ENCODE measurements around the gene FBL.
A peak's percentile ranks its signal among the peaks of the same experiment; 100 is the strongest.

The FBL gene

DNA sequence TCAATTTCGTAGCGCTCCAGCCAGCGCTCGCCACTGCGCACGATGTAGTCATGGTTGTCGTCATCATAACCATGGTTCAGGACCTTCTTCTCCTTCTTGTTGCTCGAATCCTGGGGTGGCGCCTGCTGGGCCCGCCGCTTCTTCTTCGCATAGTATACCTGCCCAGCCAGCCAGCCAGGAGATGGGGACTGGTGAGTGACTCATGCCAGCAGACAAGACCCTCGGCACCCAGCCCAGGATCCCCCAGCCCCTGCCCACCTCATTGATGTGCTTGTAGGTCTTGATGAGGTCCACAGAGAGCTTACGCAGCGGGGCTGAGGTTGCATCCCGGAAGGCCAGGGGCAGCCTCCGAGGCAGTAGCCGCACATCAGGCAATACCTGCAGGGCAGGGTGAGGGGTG is 15.8 kb downstream of the FBL start:
- WGBS (ENCODE audit: extremely low coverage, insufficient coverage, insufficient read length) = no CpG with 5 or more reads among the region's 18 CpGs
- no peak overlapping the region for H2AK5ac ChIP-seq (ENCODE audit: low read length)
- H3K4me2 ChIP-seq (ENCODE audit: low read length) = no peak overlapping the region
- no peak overlapping the region for H3K23ac ChIP-seq (ENCODE audit: low read length)
- H3K9ac ChIP-seq (ENCODE audit: low read length) = no peak overlapping the region
- H4K8ac ChIP-seq (ENCODE audit: low read depth, low read length) = no peak overlapping the region
- H3K36me3 ChIP-seq (ENCODE audit: control insufficient read depth in 1 of 2, insufficient read depth in 2 of 2, low read length in 2 of 2) = peaks cover 54 to 63% of the 10 kb centered on the region in 2 experiments
- peaks cover 5% of the 10 kb centered on the region for H3K79me2 ChIP-seq (ENCODE audit: control insufficient read depth, insufficient read depth, low read length, poor library complexity)
- H3K4ac ChIP-seq (ENCODE audit: low read depth, low read length) = no peak overlapping the region
- H3K4me3 ChIP-seq (ENCODE audit: low read depth, low read length) = no peak overlapping the region
- no peak overlapping the region for H2BK5ac ChIP-seq (ENCODE audit: low read depth, low read length, poor library complexity)
- no peaks in the 10 kb centered on the region for H3K27me3 ChIP-seq (ENCODE audit: insufficient read depth, low read length)
- H4K91ac ChIP-seq (ENCODE audit: low read depth, low read length) = no peak overlapping the region
- peaks cover 3% of the 10 kb centered on the region for H3K79me1 ChIP-seq (ENCODE audit: low read length)
- H3K18ac ChIP-seq (ENCODE audit: low read length) = no peak overlapping the region
- H3K4me1 ChIP-seq (ENCODE audit: control insufficient read depth in 1 of 2, insufficient read depth in 2 of 2, low read length in 2 of 2) = peaks cover 5 to 10% of the 10 kb centered on the region in 2 experiments
- H3K9me3 ChIP-seq (ENCODE audit: insufficient read depth, low read depth, low read length) = peaks cover 5% of the 10 kb centered on the region
- no peak overlapping the region for H4K12ac ChIP-seq (ENCODE audit: low read depth, low read length)
- no peak overlapping the region for H2BK120ac ChIP-seq (ENCODE audit: insufficient read depth, low read length, poor library complexity)
- H2AFZ ChIP-seq (ENCODE audit: insufficient read depth, low read length, poor library complexity) = no peak overlapping the region
- DNase-seq = no peak
- no peak overlapping the region for H3K14ac ChIP-seq (ENCODE audit: low read length)
- no peak overlapping the region for H2BK12ac ChIP-seq (ENCODE audit: low read length)
- no peak overlapping the region for H3K27ac ChIP-seq (ENCODE audit: low read depth, low read length)

- peaks cover 4% of the 10 kb centered on the region for H3K79me1 ChIP-seq (ENCODE audit: low read length)
- H3K9ac ChIP-seq (ENCODE audit: low read length) = no peak overlapping the region
- no peak overlapping the region for H4K12ac ChIP-seq (ENCODE audit: low read depth, low read length)
- no peak overlapping the region for H3K4ac ChIP-seq (ENCODE audit: low read depth, low read length)
- H3K79me2 ChIP-seq (ENCODE audit: control insufficient read depth, insufficient read depth, low read length, poor library complexity) = peaks cover 5% of the 10 kb centered on the region
- H2BK12ac ChIP-seq (ENCODE audit: low read length) = no peak overlapping the region
- H2AK5ac ChIP-seq (ENCODE audit: low read length) = no peak overlapping the region
- H3K27ac ChIP-seq (ENCODE audit: low read depth, low read length) = no peak overlapping the region
- H3K4me3 ChIP-seq (ENCODE audit: low read depth, low read length) = no peak overlapping the region
- no peak overlapping the region for H3K23ac ChIP-seq (ENCODE audit: low read length)
- H3K4me2 ChIP-seq (ENCODE audit: low read length) = no peak overlapping the region
- peaks cover 54 to 62% of the 10 kb centered on the region in 2 experiments for H3K36me3 ChIP-seq (ENCODE audit: control insufficient read depth in 1 of 2, insufficient read depth in 2 of 2, low read length in 2 of 2)
- peaks cover 8 to 14% of the 10 kb centered on the region in 2 experiments for H3K4me1 ChIP-seq (ENCODE audit: control insufficient read depth in 1 of 2, insufficient read depth in 2 of 2, low read length in 2 of 2)
- no peak overlapping the region for H3K18ac ChIP-seq (ENCODE audit: low read length)
- no peak overlapping the region for H2BK5ac ChIP-seq (ENCODE audit: low read depth, low read length, poor library complexity)
- no peak for DNase-seq
- H3K27me3 ChIP-seq (ENCODE audit: insufficient read depth, low read length) = no peaks in the 10 kb centered on the region
- H4K8ac ChIP-seq (ENCODE audit: low read depth, low read length) = no peak overlapping the region
- peaks cover 5% of the 10 kb centered on the region for H3K9me3 ChIP-seq (ENCODE audit: insufficient read depth, low read depth, low read length)
- no peak overlapping the region for H2AFZ ChIP-seq (ENCODE audit: insufficient read depth, low read length, poor library complexity)
- H2BK120ac ChIP-seq (ENCODE audit: insufficient read depth, low read length, poor library complexity) = no peak overlapping the region
- H4K91ac ChIP-seq (ENCODE audit: low read depth, low read length) = no peak overlapping the region
- H3K14ac ChIP-seq (ENCODE audit: low read length) = no peak overlapping the region
- no CpG with 5 or more reads among the region's 10 CpGs for WGBS (ENCODE audit: extremely low coverage, insufficient coverage, insufficient read length)
Measured at GRCh38 chr19:39829702-39830275, 16.4 kb downstream of the FBL start.

GRCh38 chr19:39828654-39829032 is 17.5 kb downstream of the FBL start:
- no peaks in the 10 kb centered on the region for H3K27me3 ChIP-seq (ENCODE audit: insufficient read depth, low read length)
- H3K79me1 ChIP-seq (ENCODE audit: low read length) = peaks cover 3% of the 10 kb centered on the region
- H3K4me2 ChIP-seq (ENCODE audit: low read length) = no peak overlapping the region
- no peak overlapping the region for H3K27ac ChIP-seq (ENCODE audit: low read depth, low read length)
- H4K12ac ChIP-seq (ENCODE audit: low read depth, low read length) = no peak overlapping the region
- no peak overlapping the region for H3K4me3 ChIP-seq (ENCODE audit: low read depth, low read length)
- peaks cover 49 to 57% of the 10 kb centered on the region in 2 experiments for H3K36me3 ChIP-seq (ENCODE audit: control insufficient read depth in 1 of 2, insufficient read depth in 2 of 2, low read length in 2 of 2)
- H3K4me1 ChIP-seq (ENCODE audit: control insufficient read depth in 1 of 2, insufficient read depth in 2 of 2, low read length in 2 of 2) = peaks cover 14 to 17% of the 10 kb centered on the region in 2 experiments
- H3K9ac ChIP-seq (ENCODE audit: low read length) = no peak overlapping the region
- H2BK120ac ChIP-seq (ENCODE audit: insufficient read depth, low read length, poor library complexity) = no peak overlapping the region
- H4K8ac ChIP-seq (ENCODE audit: low read depth, low read length) = no peak overlapping the region
- no peak overlapping the region for H3K23ac ChIP-seq (ENCODE audit: low read length)
- H2BK5ac ChIP-seq (ENCODE audit: low read depth, low read length, poor library complexity) = no peak overlapping the region
- peaks cover 6% of the 10 kb centered on the region for H3K79me2 ChIP-seq (ENCODE audit: control insufficient read depth, insufficient read depth, low read length, poor library complexity)
- H2BK12ac ChIP-seq (ENCODE audit: low read length) = no peak overlapping the region
- H4K91ac ChIP-seq (ENCODE audit: low read depth, low read length) = no peak overlapping the region
- no peak overlapping the region for H2AFZ ChIP-seq (ENCODE audit: insufficient read depth, low read length, poor library complexity)
- no peak overlapping the region for H3K18ac ChIP-seq (ENCODE audit: low read length)
- H3K14ac ChIP-seq (ENCODE audit: low read length) = no peak overlapping the region
- H3K4ac ChIP-seq (ENCODE audit: low read depth, low read length) = no peak overlapping the region
- no peak for DNase-seq
- H2AK5ac ChIP-seq (ENCODE audit: low read length) = no peak overlapping the region
- H3K9me3 ChIP-seq (ENCODE audit: insufficient read depth, low read depth, low read length) = peaks cover 5% of the 10 kb centered on the region
- WGBS (ENCODE audit: extremely low coverage, insufficient coverage, insufficient read length) = no CpG with 5 or more reads among the region's 5 CpGs

GRCh38 chr19:39828015-39828653 is 18.0 kb downstream of the FBL start:
- no peak overlapping the region for H4K91ac ChIP-seq (ENCODE audit: low read depth, low read length)
- H3K18ac ChIP-seq (ENCODE audit: low read length) = no peak overlapping the region
- H3K4me1 ChIP-seq (ENCODE audit: control insufficient read depth in 1 of 2, insufficient read depth in 2 of 2, low read length in 2 of 2) = peaks cover 16 to 18% of the 10 kb centered on the region in 2 experiments

More at GRCh38 chr19:39828015-39828653, 18.0 kb downstream of the FBL start:
- Histone ChIP-seq H3K23ac (ENCODE audit: low read length) (no peak overlapping the region), H3K4me3 (ENCODE audit: low read depth, low read length) (peak overlapping the region; percentile 11), H3K27ac (ENCODE audit: low read depth, low read length) (no peak overlapping the region), H4K8ac (ENCODE audit: low read depth, low read length) (no peak overlapping the region), H3K4ac (ENCODE audit: low read depth, low read length) (no peak overlapping the region), H2BK120ac (ENCODE audit: insufficient read depth, low read length, poor library complexity) (no peak overlapping the region), H2BK12ac (ENCODE audit: low read length) (no peak overlapping the region), H3K4me2 (ENCODE audit: low read length) (no peak overlapping the region), H3K27me3 (ENCODE audit: insufficient read depth, low read length) (no peaks in the 10 kb centered on the region), H2BK5ac (ENCODE audit: low read depth, low read length, poor library complexity) (no peak overlapping the region), H3K36me3 (ENCODE audit: control insufficient read depth in 1 of 2, insufficient read depth in 2 of 2, low read length in 2 of 2) (peaks cover 49 to 57% of the 10 kb centered on the region in 2 experiments), H2AFZ (ENCODE audit: insufficient read depth, low read length, poor library complexity) (no peak overlapping the region), H3K79me2 (ENCODE audit: control insufficient read depth, insufficient read depth, low read length, poor library complexity) (peaks cover 6% of the 10 kb centered on the region), H3K14ac (ENCODE audit: low read length) (no peak overlapping the region), H4K12ac (ENCODE audit: low read depth, low read length) (no peak overlapping the region), H3K9ac (ENCODE audit: low read length) (no peak overlapping the region), H3K9me3 (ENCODE audit: insufficient read depth, low read depth, low read length) (peaks cover 5% of the 10 kb centered on the region), H3K79me1 (ENCODE audit: low read length) (peaks cover 2% of the 10 kb centered on the region), H2AK5ac (ENCODE audit: low read length) (no peak overlapping the region)
- no CpG with 5 or more reads among the region's 26 CpGs for WGBS (ENCODE audit: extremely low coverage, insufficient coverage, insufficient read length)
- no peak for DNase-seq
